PFSK-1 (cell line): ENCODE results near the gene SMIM29.

Source experiments
- POLR2AphosphoS5 ChIP-seq: IDR thresholded peaks from 2 replicates; pipeline ENCODE4 v1.6.1; 2012; ENCODE audit warnings: low read depth, mild to moderate bottlenecking, control low read depth, low read length, moderate library complexity
- REST ChIP-seq, 2 experiments: IDR thresholded peaks; 2 replicates each; pipeline versions ENCODE4 v1.6.1 to v1.8.0; 2011 to 2012; ENCODE audit warnings: low read depth in 2 of 2, low read length in 2 of 2, control low read depth in 1 of 2, inconsistent platforms in 1 of 2, mild to moderate bottlenecking in 1 of 2, moderate library complexity in 1 of 2; ENCODE audit not compliant: insufficient read depth in 1 of 2
- SIN3A ChIP-seq: IDR thresholded peaks from 2 replicates; pipeline ENCODE4 v1.6.1; 2012; ENCODE audit warnings: mild to moderate bottlenecking, low read length, moderate library complexity, borderline replicate concordance; ENCODE audit not compliant: insufficient read depth
- TAF1 ChIP-seq: IDR thresholded peaks from 2 replicates; pipeline ENCODE4 v1.6.1; 2012; ENCODE audit warnings: low read length, control low read depth, borderline replicate concordance; ENCODE audit not compliant: insufficient read depth

GRCh38 chr6:34275128-34275804, 26.5 kb upstream of the SMIM29 start:
- TF ChIP-seq TAF1: no peak
- no peak for TF ChIP-seq REST (IDR thresholded peaks at IDR 0.05; ENCODE audit: insufficient read depth in 1 of 2, low read depth in 2 of 2, low read length in 2 of 2)
- no peak for TF ChIP-seq SIN3A
- TF ChIP-seq POLR2AphosphoS5: no peak
